Measurements from ENCODE around the gene MRPL47.

Gene MRPL47

DNA sequence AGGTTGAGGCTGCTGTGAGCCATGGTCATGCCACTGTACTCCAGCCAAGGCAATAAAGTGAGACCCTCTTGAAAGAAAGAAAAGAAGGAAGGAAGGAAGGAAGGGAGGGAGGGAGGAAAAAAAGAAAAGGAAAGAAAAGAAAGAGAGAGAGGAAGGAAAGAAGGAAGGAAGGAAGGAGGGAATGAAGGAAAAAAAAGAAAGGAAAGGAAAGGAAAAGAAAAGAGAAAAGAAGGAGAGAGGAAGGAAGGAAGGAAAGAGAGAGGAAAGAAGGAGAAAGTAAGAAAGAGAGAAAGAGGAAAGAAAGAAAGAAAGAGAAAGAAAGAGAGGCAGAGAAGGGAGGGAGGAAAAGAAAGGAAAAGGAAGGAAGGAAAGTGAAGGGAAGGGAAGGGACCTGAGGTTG lies 62.1 kb downstream of the MRPL47 start:
- Histone ChIP-seq H3K4me2 (ENCODE audit: low read depth, low read length, poor library complexity, severe bottlenecking) (no peak overlapping the region), H2AFZ (ENCODE audit: low read depth, low read length, severe bottlenecking) (no peak overlapping the region), H3K79me2 (ENCODE audit: insufficient read depth, low read length) (no peaks in the 10 kb centered on the region), H3F3A (ENCODE audit: insufficient read depth) (no peaks in the 10 kb centered on the region), H3K9me3 (ENCODE audit: insufficient read depth, low read length) (no peaks in the 10 kb centered on the region), H4K20me1 (ENCODE audit: low read depth, low read length) (no peaks in the 10 kb centered on the region), H3K27ac (ENCODE audit: low read depth, low read length) (no peak overlapping the region), H3K9me2 (replicated peaks; ENCODE audit: insufficient read depth, low read length) (no peaks in the 10 kb centered on the region), H3K36me3 (ENCODE audit: low read length) (no peaks in the 10 kb centered on the region), H3K4me3 (ENCODE audit: insufficient read depth, low read length, poor library complexity, severe bottlenecking) (no peak overlapping the region), H3K27me3 (ENCODE audit: low read length) (no peaks in the 10 kb centered on the region), H3K9ac (ENCODE audit: low read length) (no peak overlapping the region)
- TF ChIP-seq, protein P1, sequence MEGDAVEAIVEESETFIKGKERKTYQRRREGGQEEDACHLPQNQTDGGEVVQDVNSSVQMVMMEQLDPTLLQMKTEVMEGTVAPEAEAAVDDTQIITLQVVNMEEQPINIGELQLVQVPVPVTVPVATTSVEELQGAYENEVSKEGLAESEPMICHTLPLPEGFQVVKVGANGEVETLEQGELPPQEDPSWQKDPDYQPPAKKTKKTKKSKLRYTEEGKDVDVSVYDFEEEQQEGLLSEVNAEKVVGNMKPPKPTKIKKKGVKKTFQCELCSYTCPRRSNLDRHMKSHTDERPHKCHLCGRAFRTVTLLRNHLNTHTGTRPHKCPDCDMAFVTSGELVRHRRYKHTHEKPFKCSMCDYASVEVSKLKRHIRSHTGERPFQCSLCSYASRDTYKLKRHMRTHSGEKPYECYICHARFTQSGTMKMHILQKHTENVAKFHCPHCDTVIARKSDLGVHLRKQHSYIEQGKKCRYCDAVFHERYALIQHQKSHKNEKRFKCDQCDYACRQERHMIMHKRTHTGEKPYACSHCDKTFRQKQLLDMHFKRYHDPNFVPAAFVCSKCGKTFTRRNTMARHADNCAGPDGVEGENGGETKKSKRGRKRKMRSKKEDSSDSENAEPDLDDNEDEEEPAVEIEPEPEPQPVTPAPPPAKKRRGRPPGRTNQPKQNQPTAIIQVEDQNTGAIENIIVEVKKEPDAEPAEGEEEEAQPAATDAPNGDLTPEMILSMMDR (IDR thresholded peaks at IDR 0.05; ENCODE audit: insufficient read depth, low read length, poor library complexity, severe bottlenecking): no peak
- TF ChIP-seq EZH2phosphoT487 (conservative IDR thresholded peaks at IDR 0.05; ENCODE audit: low read length): no peak

DNA sequence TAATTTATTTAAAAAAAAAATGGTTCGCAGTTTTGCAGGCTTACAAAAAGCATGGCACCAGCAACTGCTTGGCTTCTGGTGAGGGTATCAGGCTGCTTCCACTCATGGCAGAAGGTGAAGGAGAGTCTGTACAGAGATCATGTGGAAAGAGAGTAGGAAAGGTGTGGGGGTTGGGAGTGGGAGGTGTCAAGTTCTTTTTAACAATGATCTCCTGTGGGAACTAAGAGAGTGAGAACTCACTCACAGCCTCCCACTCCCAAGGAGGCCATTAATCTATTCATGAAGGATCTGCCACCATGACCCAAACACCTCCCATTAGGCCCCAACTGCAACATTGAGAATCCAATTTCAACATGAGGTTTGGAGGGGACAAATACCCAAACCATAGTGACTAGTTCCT lies 62.8 kb downstream of the MRPL47 start:
- Histone ChIP-seq H3K27me3 (ENCODE audit: low read length) (no peaks in the 10 kb centered on the region), H3K4me2 (ENCODE audit: low read depth, low read length, poor library complexity, severe bottlenecking) (no peak overlapping the region), H3K9ac (ENCODE audit: low read length) (no peak overlapping the region), H2AFZ (ENCODE audit: low read depth, low read length, severe bottlenecking) (no peak overlapping the region), H3F3A (ENCODE audit: insufficient read depth) (no peaks in the 10 kb centered on the region), H3K4me3 (ENCODE audit: insufficient read depth, low read length, poor library complexity, severe bottlenecking) (no peak overlapping the region), H3K9me2 (replicated peaks; ENCODE audit: insufficient read depth, low read length) (no peaks in the 10 kb centered on the region), H3K27ac (ENCODE audit: low read depth, low read length) (no peak overlapping the region), H4K20me1 (ENCODE audit: low read depth, low read length) (no peaks in the 10 kb centered on the region), H3K9me3 (ENCODE audit: insufficient read depth, low read length) (no peaks in the 10 kb centered on the region), H3K79me2 (ENCODE audit: insufficient read depth, low read length) (no peaks in the 10 kb centered on the region), H3K36me3 (ENCODE audit: low read length) (no peaks in the 10 kb centered on the region)
- TF ChIP-seq, protein P1 (IDR thresholded peaks at IDR 0.05; ENCODE audit: insufficient read depth, low read length, poor library complexity, severe bottlenecking): no peak
- no peak for TF ChIP-seq EZH2phosphoT487 (conservative IDR thresholded peaks at IDR 0.05; ENCODE audit: low read length)

DNA sequence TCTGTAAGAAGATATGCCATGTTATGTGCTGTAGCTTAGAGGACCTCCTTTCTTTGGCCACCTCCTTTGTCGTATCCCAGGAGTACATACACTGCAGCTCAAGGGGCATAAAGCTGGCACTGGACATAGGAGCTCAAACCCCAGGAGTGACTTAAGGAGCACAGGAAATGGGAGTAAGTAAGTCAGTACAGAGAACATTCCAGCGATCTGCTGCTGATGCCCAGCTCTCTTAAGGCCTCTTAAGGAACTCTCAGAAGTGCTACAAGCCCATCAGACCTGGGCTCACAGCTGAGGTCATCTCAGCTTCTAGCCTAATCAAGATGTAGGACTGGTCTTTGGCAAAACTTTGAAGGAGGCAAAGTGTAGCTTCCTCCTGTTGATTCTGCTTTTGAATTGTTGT lies 63.3 kb downstream of the MRPL47 start:
- H3K9me3 ChIP-seq (ENCODE audit: insufficient read depth, low read length): no peaks in the 10 kb centered on the region
- no peaks in the 10 kb centered on the region for H3K79me2 ChIP-seq (ENCODE audit: insufficient read depth, low read length)
- no peaks in the 10 kb centered on the region for H3F3A ChIP-seq (ENCODE audit: insufficient read depth)
- no peaks in the 10 kb centered on the region for H3K36me3 ChIP-seq (ENCODE audit: low read length)
- H3K9ac ChIP-seq (ENCODE audit: low read length): no peak overlapping the region
- H3K4me2 ChIP-seq (ENCODE audit: low read depth, low read length, poor library complexity, severe bottlenecking): no peak overlapping the region
- no peak overlapping the region for H3K27ac ChIP-seq (ENCODE audit: low read depth, low read length)
- no peak overlapping the region for H2AFZ ChIP-seq (ENCODE audit: low read depth, low read length, severe bottlenecking)
- H3K9me2 ChIP-seq (replicated peaks; ENCODE audit: insufficient read depth, low read length): no peaks in the 10 kb centered on the region
- no peak for TF ChIP-seq EZH2phosphoT487 (conservative IDR thresholded peaks at IDR 0.05; ENCODE audit: low read length)
- TF ChIP-seq, protein P1 (IDR thresholded peaks at IDR 0.05; ENCODE audit: insufficient read depth, low read length, poor library complexity, severe bottlenecking): no peak
- no peaks in the 10 kb centered on the region for H3K27me3 ChIP-seq (ENCODE audit: low read length)
- no peak overlapping the region for H3K4me3 ChIP-seq (ENCODE audit: insufficient read depth, low read length, poor library complexity, severe bottlenecking)
- no peaks in the 10 kb centered on the region for H4K20me1 ChIP-seq (ENCODE audit: low read depth, low read length)
